Parathyroid adenoma (tissue), 2 donors: ENCODE data around the gene ANKLE2.
"Not testable (repeated sequence)": the region's sequence is repeated elsewhere in the genome, so short reads cannot be mapped to it uniquely, and the experiment has no call there.

Experiments
- H2AFZ ChIP-seq: fragments of 300-600 bp; sonication (generic); one replicate; pipeline ENCODE4 v1.7.0; 2017; ENCODE audit warnings: antibody characterized with exemption, mild to moderate bottlenecking
- H3K27ac ChIP-seq: fragments of 300-600 bp; sonication (generic); one replicate; pipeline ENCODE4 v1.7.0; 2017
- H3K27me3 ChIP-seq: fragments of 300-600 bp; sonication (generic); one replicate; pipeline ENCODE4 v1.7.0; 2017; ENCODE audit warnings: low read length; ENCODE audit not compliant: control insufficient read depth, insufficient read depth
- H3K36me3 ChIP-seq: fragments of 300-600 bp; sonication (generic); one replicate; pipeline ENCODE4 v1.7.0; 2017; ENCODE audit warnings: low read length; ENCODE audit not compliant: control insufficient read depth, insufficient read depth
- H3K4me1 ChIP-seq: fragments of 300-600 bp; sonication (generic); one replicate; pipeline ENCODE4 v1.7.0; 2017; ENCODE audit warnings: control low read depth
- H3K4me2 ChIP-seq: fragments of 300-600 bp; sonication (generic); one replicate; pipeline ENCODE4 v1.7.0; 2017; ENCODE audit warnings: low read length
- H3K4me3 ChIP-seq: fragments of 300-600 bp; sonication (generic); one replicate; pipeline ENCODE4 v1.7.0; 2017; ENCODE audit warnings: low read depth, low read length
- H3K79me2 ChIP-seq: fragments of 300-600 bp; sonication (generic); one replicate; pipeline ENCODE4 v1.7.0; 2017; ENCODE audit warnings: control low read depth
- H3K9ac ChIP-seq: fragments of 300-600 bp; sonication (generic); one replicate; pipeline ENCODE4 v1.7.0; 2017; ENCODE audit warnings: mild to moderate bottlenecking
- H3K9me3 ChIP-seq: fragments of 300-600 bp; sonication (generic); one replicate; pipeline ENCODE4 v1.7.0; 2017; ENCODE audit warnings: low read length; ENCODE audit not compliant: control insufficient read depth
- TF ChIP-seq, protein P1 (sequence below): fragments of 300-600 bp; sonication (generic); IDR thresholded peaks from one replicate; pipeline ENCODE4 v1.7.0; 2017; ENCODE audit warnings: antibody characterized with exemption, mild to moderate bottlenecking
- donor health status: primary hyperparathyroidism.

ANKLE2 gene

DNA sequence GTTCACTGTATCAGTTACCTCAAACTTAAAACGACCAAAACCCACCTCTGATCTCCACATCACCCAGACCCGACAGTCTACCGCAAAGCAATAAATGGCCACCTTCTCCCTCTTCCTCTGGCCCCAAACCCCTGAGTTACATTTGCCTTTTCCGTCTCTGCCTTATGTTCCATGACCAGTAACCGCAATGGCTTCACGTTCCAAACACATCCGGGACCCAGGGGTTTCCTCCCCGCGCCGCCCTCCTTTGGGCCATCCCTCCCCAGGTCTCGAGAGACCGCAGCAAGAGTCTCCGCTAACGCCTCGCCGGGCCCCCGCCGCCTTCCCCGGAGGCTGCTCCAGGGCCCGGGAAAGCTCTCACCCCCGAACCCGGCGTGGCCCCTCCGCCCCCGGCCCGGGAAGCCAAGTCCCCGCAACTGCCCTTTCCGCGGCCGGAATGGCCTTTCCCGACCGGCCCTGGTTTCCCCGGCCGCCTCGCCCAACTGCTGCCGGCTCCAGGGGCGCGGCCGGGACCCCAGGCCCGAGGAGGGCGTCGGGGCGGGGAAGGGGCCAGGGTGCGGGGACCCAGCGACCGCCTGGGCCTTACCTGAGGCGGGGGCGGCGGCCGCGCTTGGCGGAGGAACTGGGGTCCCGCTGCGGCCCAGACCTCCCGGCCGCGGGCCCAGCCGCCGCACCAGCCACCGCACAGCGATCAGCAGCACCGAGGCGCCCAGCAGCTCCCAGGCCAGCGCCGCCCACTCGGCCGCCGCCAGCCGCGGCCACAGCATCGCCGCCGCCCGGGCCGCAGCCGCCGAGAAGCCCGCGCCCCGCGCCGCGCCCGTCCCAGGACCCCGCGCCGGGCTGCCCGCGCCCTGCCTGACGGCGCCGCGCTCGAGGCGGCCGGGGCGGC is at the start of gene ANKLE2:
Gene ANKLE2 (minus strand): TSS at position 801 of the 889 bp plus-strand sequence. CDS start 34 bp downstream, at position 767.
- Histone ChIP-seq H2AFZ (peak within 1 kb of the TSS; percentile 97), H3K27ac (peak within 1 kb of the TSS; percentile 95), H3K9ac (peak within 1 kb of the TSS; percentile 90), H3K4me1 (peaks cover 10% of the 10 kb centered on the region), H3K36me3 (no peaks in the 10 kb centered on the region), H3K27me3 (no peaks in the 10 kb centered on the region), H3K4me2 (peak within 1 kb of the TSS; percentile 70), H3K79me2 (peaks cover 33% of the 10 kb centered on the region), H3K4me3 (peak within 1 kb of the TSS; percentile 64), H3K9me3 (no peaks in the 10 kb centered on the region)
- TF ChIP-seq, protein P1, sequence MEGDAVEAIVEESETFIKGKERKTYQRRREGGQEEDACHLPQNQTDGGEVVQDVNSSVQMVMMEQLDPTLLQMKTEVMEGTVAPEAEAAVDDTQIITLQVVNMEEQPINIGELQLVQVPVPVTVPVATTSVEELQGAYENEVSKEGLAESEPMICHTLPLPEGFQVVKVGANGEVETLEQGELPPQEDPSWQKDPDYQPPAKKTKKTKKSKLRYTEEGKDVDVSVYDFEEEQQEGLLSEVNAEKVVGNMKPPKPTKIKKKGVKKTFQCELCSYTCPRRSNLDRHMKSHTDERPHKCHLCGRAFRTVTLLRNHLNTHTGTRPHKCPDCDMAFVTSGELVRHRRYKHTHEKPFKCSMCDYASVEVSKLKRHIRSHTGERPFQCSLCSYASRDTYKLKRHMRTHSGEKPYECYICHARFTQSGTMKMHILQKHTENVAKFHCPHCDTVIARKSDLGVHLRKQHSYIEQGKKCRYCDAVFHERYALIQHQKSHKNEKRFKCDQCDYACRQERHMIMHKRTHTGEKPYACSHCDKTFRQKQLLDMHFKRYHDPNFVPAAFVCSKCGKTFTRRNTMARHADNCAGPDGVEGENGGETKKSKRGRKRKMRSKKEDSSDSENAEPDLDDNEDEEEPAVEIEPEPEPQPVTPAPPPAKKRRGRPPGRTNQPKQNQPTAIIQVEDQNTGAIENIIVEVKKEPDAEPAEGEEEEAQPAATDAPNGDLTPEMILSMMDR, result no peak

DNA sequence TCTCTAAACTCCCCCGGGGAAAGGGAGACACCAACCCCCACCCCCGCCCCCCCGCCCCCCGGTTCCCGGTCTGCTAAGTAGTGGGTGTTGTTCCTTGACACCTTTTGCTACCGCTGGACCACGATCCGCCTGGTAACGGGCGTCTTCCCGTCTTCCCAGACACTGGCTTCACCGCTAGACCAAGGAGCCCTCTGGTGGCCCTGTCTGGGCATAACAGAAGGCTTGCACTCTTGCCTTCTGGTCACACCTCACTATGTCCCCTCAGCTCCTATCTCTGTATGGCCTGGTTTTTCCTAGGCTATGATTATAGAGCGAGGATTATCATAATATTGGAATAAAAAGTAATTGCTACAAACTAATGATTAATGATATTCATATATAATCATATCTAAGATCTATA is 47.8 kb upstream of the ANKLE2 start:
- H3K4me1 ChIP-seq, H2AFZ ChIP-seq, H3K4me3 ChIP-seq, H3K9ac ChIP-seq, H3K9me3 ChIP-seq, H3K27me3 ChIP-seq, H3K36me3 ChIP-seq, H3K27ac ChIP-seq, H3K4me2 ChIP-seq: not testable (repeated sequence)
- TF ChIP-seq, protein P1, result peak; percentile 11
- H3K79me2 ChIP-seq, result peaks cover 31% of the 10 kb centered on the region

DNA sequence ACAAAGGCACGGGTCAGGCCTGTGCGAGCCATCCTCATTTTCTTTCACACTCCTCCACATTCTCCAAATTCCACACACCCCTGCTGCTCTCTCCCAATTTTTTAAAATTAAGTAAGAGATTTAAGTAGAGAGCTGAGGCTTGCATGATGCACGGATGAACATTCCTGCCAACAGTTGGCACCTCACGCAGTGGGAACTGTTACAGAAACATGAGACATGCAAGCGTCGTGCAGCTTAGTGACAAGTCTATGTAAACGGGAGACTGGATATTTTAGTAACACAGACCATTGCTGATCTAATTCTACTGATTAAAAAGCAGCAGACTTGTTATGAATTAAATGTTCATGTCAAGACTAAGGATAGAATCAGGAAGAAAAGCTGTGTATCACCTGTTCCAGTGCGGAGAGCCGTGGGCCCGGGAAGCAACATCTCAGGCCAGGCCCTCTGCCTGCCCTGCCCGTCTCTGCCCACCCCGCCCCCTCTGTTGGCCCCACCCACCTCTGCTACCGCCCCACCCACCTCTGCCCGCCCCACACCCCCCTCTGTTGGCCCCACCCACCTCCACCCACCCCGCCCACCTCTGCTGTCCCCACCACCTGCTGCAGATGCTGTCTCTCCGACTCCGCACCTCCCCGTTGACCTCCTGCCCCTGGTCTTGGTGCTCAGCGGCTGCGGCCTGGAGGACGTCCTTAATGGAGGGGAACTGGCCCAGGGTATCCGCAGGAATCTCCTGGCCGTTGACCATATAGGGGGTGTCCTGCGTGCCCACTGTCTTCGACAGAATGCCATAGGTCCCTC is 45.9 kb upstream of the ANKLE2 start:
- H3K36me3 ChIP-seq, result no peaks in the 10 kb centered on the region
- TF ChIP-seq, protein P1, result no peak
- no peaks in the 10 kb centered on the region for H3K27me3 ChIP-seq
- H3K27ac ChIP-seq, result no peak overlapping the region
- H3K4me2 ChIP-seq, result no peak overlapping the region
- H3K9ac ChIP-seq, result no peak overlapping the region
- no peak overlapping the region for H3K4me3 ChIP-seq
- H2AFZ ChIP-seq, result no peak overlapping the region
- H3K9me3 ChIP-seq, result no peaks in the 10 kb centered on the region
- peaks cover 28% of the 10 kb centered on the region for H3K79me2 ChIP-seq
- no peaks in the 10 kb centered on the region for H3K4me1 ChIP-seq

DNA sequence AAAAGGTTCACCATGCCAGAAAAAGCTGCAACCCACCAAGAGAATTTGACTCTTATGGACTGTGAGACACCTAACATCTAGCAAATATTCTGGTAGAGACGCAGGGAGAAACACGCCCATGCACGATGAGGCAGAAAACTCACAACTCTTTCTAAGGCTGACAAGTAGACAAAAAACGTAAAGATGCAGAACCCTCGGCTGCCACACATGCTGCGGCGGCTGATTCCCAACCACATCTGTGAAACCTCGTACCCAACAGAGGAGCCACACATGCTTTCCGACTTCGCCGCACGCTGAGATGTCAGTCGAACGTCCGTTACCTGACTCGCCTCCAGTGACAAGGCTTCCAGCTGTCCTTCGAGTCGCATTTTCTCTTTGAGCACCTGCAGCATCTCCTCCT is 45.2 kb upstream of the ANKLE2 start:
- Histone ChIP-seq H3K27ac (no peak overlapping the region), H3K36me3 (no peaks in the 10 kb centered on the region), H3K9ac (no peak overlapping the region), H3K27me3 (no peaks in the 10 kb centered on the region), H3K4me2 (no peak overlapping the region), H3K4me1 (no peaks in the 10 kb centered on the region), H3K4me3 (no peak overlapping the region), H3K9me3 (no peaks in the 10 kb centered on the region), H3K79me2 (peaks cover 28% of the 10 kb centered on the region), H2AFZ (no peak overlapping the region)
- TF ChIP-seq, protein P1, result no peak
